Measurements from ENCODE around the gene TSPEAR.
"Not testable (repeated sequence)": the region's sequence is repeated elsewhere in the genome, so short reads cannot be mapped to it uniquely, and the experiment has no call there.

Gene TSPEAR

GRCh38 chr21:44579833-44580144 lies 131.6 kb downstream of the TSPEAR start:
- no peak for DNase-seq

DNA sequence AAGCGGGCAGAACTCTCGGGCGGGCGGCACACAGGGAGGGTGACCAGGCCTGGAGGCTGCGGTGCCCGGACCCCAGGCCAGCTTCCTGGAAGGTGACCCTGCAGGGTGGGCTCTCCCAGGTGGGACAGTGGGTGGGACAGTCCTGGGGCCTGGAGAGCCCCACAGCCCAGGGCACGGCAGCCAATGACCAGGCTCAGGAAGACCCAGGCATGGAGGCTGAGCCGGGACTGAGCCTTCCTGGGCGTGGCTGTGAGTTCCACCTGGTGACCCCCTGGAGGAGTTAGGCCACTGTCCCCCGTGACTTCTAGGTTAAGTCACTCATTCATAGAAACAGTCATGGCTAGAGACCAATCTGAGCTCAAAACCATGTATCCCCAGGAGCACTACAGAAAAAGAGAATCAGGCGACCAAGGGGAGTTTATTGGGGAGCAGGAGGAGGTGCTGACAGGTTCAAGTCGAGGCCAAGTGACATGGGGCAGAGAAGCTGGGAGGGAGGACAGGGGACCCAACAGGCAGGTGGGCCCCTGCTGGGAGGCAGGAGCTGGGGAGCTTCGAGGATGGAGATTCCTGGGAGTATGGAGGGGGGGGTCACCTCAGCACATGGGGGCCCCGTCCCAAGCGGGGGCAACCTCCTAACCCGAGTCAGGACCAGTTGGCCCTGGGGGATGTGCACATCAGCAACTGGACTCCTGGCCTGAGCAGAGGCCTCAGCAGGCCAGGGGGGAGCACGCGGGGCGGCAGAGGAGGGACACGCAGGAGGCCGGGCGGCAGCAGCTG lies 132.1 kb downstream of the TSPEAR start:
- no peak for DNase-seq

DNA sequence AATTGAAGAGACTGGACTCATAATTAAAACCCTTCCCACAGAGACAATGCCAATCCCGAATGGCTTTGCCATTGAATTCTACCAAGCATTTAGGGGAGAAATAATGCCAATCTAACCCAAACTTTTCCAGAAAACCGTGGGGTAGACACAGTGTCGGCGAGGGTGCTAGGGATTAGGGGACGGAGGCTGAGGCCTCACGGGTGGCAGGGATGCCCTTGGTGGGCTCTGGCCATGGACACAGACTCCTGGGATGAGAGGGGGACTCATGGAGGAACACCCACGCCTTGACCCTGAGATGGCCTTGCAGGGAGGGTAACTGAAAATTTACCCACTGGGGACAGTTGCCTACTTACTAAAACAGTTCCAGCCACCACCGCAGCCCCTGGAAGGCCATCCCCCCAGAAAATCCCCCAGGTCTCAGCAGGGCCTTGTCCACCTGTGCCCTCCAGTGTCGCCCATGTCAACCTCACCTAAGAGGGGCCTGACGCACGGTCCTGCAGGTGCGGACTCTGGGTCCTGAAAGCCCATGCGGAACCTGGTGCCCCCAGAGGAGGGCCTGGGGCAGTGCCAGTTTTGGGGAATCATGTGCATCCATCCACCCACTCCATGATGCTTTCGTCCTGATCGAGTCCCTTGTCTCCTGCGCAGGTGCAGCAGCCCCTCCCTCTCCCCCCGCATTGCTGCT lies 132.9 kb downstream of the TSPEAR start:
- DNase-seq: no peak

GRCh38 chr21:44576025-44576420 lies 135.3 kb downstream of the TSPEAR start:
- no peak for DNase-seq

GRCh38 chr21:44575307-44576024 lies 135.9 kb downstream of the TSPEAR start:
- no peak for DNase-seq

DNA sequence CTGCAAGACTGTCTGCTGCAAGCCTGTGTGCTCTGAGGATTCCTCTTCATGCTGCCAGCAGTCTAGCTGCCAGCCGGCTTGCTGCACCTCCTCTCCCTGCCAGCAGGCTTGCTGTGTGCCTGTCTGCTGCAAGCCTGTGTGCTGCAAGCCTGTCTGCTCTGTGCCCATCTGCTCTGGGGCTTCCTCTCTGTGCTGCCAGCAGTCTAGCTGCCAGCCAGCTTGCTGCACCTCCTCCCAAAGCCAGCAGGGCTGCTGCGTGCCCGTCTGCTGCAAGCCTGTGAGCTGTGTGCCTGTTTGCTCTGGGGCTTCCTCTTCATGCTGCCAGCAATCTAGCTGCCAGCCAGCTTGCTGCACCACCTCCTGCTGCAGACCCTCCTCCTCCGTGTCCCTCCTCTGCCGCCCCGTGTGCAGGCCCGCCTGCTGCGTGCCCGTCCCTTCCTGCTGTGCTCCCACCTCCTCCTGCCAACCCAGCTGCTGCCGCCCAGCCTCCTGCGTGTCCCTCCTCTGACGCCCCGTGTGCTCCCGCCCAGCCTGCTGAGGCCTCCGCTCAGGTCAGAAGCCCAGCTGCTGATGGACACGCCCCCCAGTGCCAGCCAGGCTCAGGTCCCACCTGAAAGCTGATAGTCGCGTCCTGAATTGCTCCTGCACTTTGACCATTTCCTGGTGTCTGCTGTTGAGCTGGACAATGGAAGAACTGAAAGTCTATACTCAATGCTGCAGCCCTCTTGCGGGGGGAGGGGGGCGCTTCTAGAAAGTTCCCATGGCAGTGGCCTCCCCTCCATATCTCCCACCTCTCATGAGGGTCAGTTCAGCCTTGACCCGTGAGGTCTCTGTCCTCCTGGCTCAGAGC lies 136.7 kb downstream of the TSPEAR start:
- no peak for DNase-seq

DNA sequence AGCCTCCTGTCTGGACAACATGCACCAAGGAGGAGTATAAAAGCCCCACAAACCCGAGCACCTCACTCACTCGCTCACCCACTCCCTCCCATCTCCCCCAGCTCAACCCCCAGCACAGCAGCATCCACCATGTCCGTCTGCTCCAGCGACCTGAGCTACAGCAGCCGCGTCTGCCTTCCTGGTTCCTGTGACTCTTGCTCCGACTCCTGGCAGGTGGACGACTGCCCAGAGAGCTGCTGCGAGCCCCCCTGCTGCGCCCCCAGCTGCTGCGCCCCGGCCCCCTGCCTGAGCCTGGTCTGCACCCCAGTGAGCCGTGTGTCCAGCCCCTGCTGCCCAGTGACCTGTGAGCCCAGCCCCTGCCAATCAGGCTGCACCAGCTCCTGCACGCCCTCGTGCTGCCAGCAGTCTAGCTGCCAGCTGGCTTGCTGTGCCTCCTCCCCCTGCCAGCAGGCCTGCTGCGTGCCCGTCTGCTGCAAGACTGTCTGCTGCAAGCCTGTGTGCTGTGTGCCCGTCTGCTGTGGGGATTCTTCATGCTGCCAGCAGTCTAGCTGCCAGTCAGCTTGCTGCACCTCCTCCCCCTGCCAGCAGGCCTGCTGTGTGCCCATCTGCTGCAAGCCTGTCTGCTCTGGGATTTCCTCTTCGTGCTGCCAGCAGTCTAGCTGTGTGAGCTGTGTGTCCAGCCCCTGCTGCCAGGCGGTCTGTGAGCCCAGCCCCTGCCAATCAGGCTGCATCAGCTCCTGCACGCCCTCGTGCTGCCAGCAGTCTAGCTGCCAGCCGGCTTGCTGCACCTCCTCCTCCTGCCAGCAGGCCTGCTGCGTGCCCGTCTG lies 137.5 kb downstream of the TSPEAR start, which contains the start of gene KRTAP10-4:
KRTAP10-4 (plus strand) TSS at position 100 of the 827 bp plus-strand sequence; CDS start at position 130, 30 bp downstream.
- DNase-seq: not testable (repeated sequence)

GRCh38 chr21:44572959-44573583 lies 138.3 kb downstream of the TSPEAR start:
- no peak for DNase-seq

- DNase-seq: no peak
Observed at GRCh38 chr21:44571844-44572782, 139.3 kb downstream of the TSPEAR start.

GRCh38 chr21:44571296-44571695 lies 140.1 kb downstream of the TSPEAR start:
- no peak for DNase-seq

GRCh38 chr21:44569861-44570517 lies 141.4 kb downstream of the TSPEAR start:
- no peak for DNase-seq

GRCh38 chr21:44568667-44569556 lies 142.5 kb downstream of the TSPEAR start:
- DNase-seq: no peak

DNA sequence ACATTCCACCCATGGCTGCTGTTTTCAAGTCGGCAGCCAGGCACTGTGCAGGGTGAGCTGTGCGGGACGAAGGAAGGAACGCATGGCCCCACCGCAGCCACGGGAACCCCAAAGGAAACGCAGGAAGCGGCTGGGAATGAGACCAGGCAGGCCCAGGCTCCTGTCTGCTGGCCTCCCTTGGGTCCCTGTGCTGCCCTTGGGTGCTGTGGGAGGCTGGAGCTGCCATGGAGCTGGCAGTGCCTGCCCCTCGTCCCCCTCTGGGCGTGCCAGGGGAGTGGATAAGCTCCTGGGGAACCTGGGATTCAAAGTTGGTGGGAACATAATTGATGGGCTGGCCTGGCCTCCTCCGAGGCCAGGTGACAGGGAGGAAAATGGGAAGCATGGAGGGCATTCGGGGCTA lies 143.1 kb downstream of the TSPEAR start:
- no peak for DNase-seq

GRCh38 chr21:44567481-44568171 lies 143.7 kb downstream of the TSPEAR start:
- no peak for DNase-seq

DNA sequence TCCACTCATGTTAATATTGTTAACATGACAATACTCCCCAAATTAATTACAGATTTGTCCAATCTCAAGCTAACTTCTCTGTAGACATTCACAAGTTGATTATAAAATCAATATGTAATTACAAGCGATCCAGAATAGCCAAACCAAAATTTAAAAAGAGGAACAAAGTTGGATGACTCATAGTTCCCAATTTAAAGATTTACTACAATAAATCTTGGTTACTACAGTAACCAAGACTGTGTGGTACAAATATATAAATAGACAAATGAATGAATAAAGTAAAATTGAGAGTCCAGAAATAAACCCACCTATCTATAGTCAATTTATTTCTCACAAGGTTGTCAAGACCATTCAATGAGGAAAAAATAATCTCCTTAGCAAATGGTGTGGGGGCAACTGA lies 145.0 kb downstream of the TSPEAR start:
- no peak for DNase-seq

DNA sequence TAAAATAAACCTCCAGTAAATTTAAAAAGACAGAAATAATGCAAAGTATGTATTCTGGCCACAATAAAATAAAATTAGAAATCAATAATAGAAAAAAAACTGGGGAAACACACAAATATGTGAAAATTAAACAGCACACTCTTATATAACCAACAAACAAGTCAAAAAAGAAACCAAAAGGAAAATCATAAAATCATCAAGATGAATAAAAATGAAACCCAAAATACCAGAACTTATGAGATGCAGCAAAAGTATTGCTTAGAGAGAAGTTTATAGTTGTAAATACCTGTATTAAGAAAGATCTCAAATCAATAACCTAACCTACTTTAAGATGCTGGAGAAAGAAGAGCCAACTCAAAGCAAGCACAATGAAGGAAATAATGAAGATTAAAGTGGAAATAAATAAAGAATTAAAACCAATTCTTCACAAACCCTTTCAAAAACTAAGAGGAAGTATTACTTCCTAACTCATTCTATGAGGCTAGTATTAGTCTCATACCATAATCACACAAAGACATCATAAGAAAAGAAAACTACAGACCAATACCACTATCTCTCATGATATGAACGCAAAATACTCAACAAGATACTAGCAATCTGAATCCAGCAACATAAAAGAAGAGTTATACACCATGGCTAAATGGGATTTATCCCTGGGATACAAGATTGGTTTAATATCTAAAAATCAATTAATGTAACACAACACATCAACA lies 146.3 kb downstream of the TSPEAR start:
- DNase-seq: no peak

DNA sequence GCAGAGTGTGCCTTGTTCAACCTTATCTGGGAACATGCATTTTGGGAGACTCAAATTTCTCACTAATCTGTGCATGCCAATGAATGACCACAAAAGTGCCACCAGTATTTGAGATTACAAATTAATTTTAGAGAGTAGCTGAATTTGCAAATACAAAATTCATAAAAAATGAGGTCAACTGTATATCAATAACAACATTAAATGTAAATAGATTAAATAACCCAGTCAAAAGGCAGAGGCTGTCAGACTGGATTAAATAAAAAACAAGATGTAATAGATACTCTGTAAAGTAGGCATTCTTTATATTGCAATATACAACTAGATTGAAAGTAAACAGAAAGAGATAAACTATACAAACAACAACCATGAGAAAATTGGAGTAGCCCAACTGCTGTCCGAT lies 147.3 kb downstream of the TSPEAR start:
- DNase-seq: no peak
